Neuronal stem cell (in vitro differentiated cells): ENCODE results near the gene JAK1.

Experiments used
- DNase-seq: peaks from one replicate; pipeline ENCODE4 v3.0.0-alpha.2; 2013; ENCODE audit warnings: low spot score
- H2AFZ ChIP-seq: one replicate; pipeline ENCODE4 v1.6.1; 2013; ENCODE audit warnings: mild to moderate bottlenecking, low read length, inconsistent platforms
- H2AK5ac ChIP-seq: 2 replicates; pipeline ENCODE4 v1.6.1; 2013; ENCODE audit warnings: low read depth, mild to moderate bottlenecking, inconsistent platforms, low read length, moderate library complexity, mixed read lengths
- H2BK120ac ChIP-seq: 2 replicates; pipeline ENCODE4 v1.6.1; 2013; ENCODE audit warnings: low read depth, mild to moderate bottlenecking, inconsistent platforms, low read length, moderate library complexity, mixed read lengths
- H2BK12ac ChIP-seq: one replicate; pipeline ENCODE4 v1.6.1; 2013; ENCODE audit warnings: low read length, inconsistent platforms
- H2BK15ac ChIP-seq: 2 replicates; pipeline ENCODE4 v1.6.1; 2013; ENCODE audit warnings: mild to moderate bottlenecking, low read length, inconsistent platforms, mixed read lengths
- H2BK5ac ChIP-seq: one replicate; pipeline ENCODE4 v1.6.1; 2013; ENCODE audit warnings: inconsistent platforms, mild to moderate bottlenecking, low read length, moderate library complexity
- H3K14ac ChIP-seq: one replicate; pipeline ENCODE4 v1.6.1; 2013; ENCODE audit warnings: low read length, inconsistent platforms
- H3K18ac ChIP-seq: 2 replicates; pipeline ENCODE4 v1.6.1; 2013; ENCODE audit warnings: low read length, inconsistent platforms
- H3K23ac ChIP-seq: 2 replicates; pipeline ENCODE4 v1.6.1; 2013; ENCODE audit warnings: low read depth, mild to moderate bottlenecking, mixed read lengths, low read length, inconsistent platforms; ENCODE audit not compliant: poor library complexity
- H3K27ac ChIP-seq: replicated peaks from 3 replicates; pipeline ENCODE4 v1.5.1; 2013; ENCODE audit warnings: low read length, inconsistent platforms
- H3K27me3 ChIP-seq, 3 experiments: 2 replicates each; pipeline ENCODE4 v1.6.1; 2013; ENCODE audit warnings: low read length in 3 of 3, mild to moderate bottlenecking in 2 of 3, inconsistent platforms in 1 of 3, low read depth in 1 of 3, mixed read lengths in 1 of 3, moderate library complexity in 1 of 3; ENCODE audit not compliant: control insufficient read depth in 3 of 3, insufficient read depth in 3 of 3
- H3K36me3 ChIP-seq, 2 donors: replicated peaks in 1 of 2; 2 replicates each; pipeline ENCODE4 v1.6.1; 2013; ENCODE audit warnings: low read length in 2 of 2; ENCODE audit not compliant: control insufficient read depth in 2 of 2, insufficient read depth in 2 of 2
- H3K4ac ChIP-seq: 2 replicates; pipeline ENCODE4 v1.6.1; 2013; ENCODE audit warnings: inconsistent platforms, mild to moderate bottlenecking, low read length, moderate library complexity
- H3K4me1 ChIP-seq, 2 donors: 1 replicate in 1 of 2; 2 replicates in 1 of 2; pipeline ENCODE4 v1.6.1; 2013; ENCODE audit warnings: low read length in 2 of 2, low read depth in 1 of 2; ENCODE audit not compliant: control insufficient read depth in 2 of 2, insufficient read depth in 1 of 2
- H3K4me2 ChIP-seq: one replicate; pipeline ENCODE4 v1.6.1; 2013; ENCODE audit warnings: mild to moderate bottlenecking, low read length, inconsistent platforms; ENCODE audit not compliant: insufficient read depth, poor library complexity, severe bottlenecking
- H3K4me3 ChIP-seq, 2 donors: 2 replicates each; pipeline ENCODE4 v1.5.1; 2013; ENCODE audit warnings: low read length in 2 of 2, mild to moderate bottlenecking in 2 of 2, inconsistent platforms in 1 of 2, moderate library complexity in 1 of 2
- H3K79me1 ChIP-seq: one replicate; pipeline ENCODE4 v1.6.1; 2013; ENCODE audit warnings: low read depth, mild to moderate bottlenecking, inconsistent platforms, low read length, moderate library complexity
- H3K9ac ChIP-seq: one replicate; pipeline ENCODE4 v1.6.1; 2013; ENCODE audit warnings: mild to moderate bottlenecking, low read depth, low read length, inconsistent platforms; ENCODE audit not compliant: poor library complexity
- H3K9me3 ChIP-seq, 2 donors: replicated peaks in 1 of 2; 2 replicates each; pipeline versions ENCODE3 to v1.6.1; 2013; ENCODE audit warnings: low read length in 2 of 2, mild to moderate bottlenecking in 2 of 2, inconsistent platforms in 1 of 2, low read depth in 1 of 2, mixed read lengths in 1 of 2, moderate library complexity in 1 of 2; ENCODE audit not compliant: control insufficient read depth in 2 of 2, insufficient read depth in 1 of 2
- H4K8ac ChIP-seq: one replicate; pipeline ENCODE4 v1.6.1; 2013; ENCODE audit warnings: low read depth, mild to moderate bottlenecking, inconsistent platforms, low read length, moderate library complexity
- H4K91ac ChIP-seq: one replicate; pipeline ENCODE4 v1.6.1; 2013; ENCODE audit warnings: low read length, low read depth, mild to moderate bottlenecking, inconsistent platforms; ENCODE audit not compliant: poor library complexity
- WGBS, 2 donors: extraction: QIAGEN DNeasy Blood & Tissue Kit; methylation state at CpG; one replicate each; pipeline ENCODE4 v1.1.7; 2013; ENCODE audit warnings: missing lambda C conversion rate in 2 of 2, mixed read lengths in 1 of 2; ENCODE audit not compliant: insufficient read length in 2 of 2, insufficient replicate concordance in 1 of 2; ENCODE audit errors: extremely low coverage in 2 of 2; 5-methylcytosine and 5-hydroxymethylcytosine counted together

The JAK1 gene

GRCh38 chr1:64953241-64953640, 13.1 kb downstream of the JAK1 start:
- Histone ChIP-seq H2BK5ac (no peak overlapping the region), H3K18ac (no peak overlapping the region), H3K4me3 (no peak overlapping the region), H3K14ac (no peak overlapping the region), H4K8ac (no peak overlapping the region), H3K79me1 (no peaks in the 10 kb centered on the region), H3K23ac (no peak overlapping the region), H3K4me1 (peaks cover 0 to 3% of the 10 kb centered on the region in 2 donors), H3K9me3 (peaks cover 0 to 2% of the 10 kb centered on the region in 2 donors), H3K27me3 (no peaks in the 10 kb centered on the region), H3K36me3 (no peaks in the 10 kb centered on the region), H3K27ac (no peak overlapping the region), H2AK5ac (no peak overlapping the region), H2BK15ac (no peak overlapping the region), H3K4ac (no peak overlapping the region), H2AFZ (no peak overlapping the region), H3K9ac (no peak overlapping the region), H3K4me2 (no peak overlapping the region), H4K91ac (no peak overlapping the region), H2BK12ac (no peak overlapping the region), H2BK120ac (no peak overlapping the region)
- WGBS, 2 donors = 100% methylated on average over 1 of the region's 6 CpGs; no CpG with 5 or more reads in 1 of the 2 donors
- no peak for DNase-seq

GRCh38 chr1:64950284-64950809, 16.0 kb downstream of the JAK1 start:
- Histone ChIP-seq H3K18ac (no peak overlapping the region), H2BK5ac (no peak overlapping the region), H3K4me3 (no peak overlapping the region), H3K9ac (no peak overlapping the region), H2BK15ac (no peak overlapping the region), H3K4ac (no peak overlapping the region), H3K79me1 (no peaks in the 10 kb centered on the region), H2BK120ac (no peak overlapping the region), H4K91ac (no peak overlapping the region), H3K27ac (no peak overlapping the region), H2AFZ (no peak overlapping the region), H3K23ac (no peak overlapping the region), H3K27me3 (no peaks in the 10 kb centered on the region), H3K36me3 (no peaks in the 10 kb centered on the region), H3K9me3 (peaks cover 0 to 2% of the 10 kb centered on the region in 2 donors), H2AK5ac (no peak overlapping the region), H3K4me2 (no peak overlapping the region), H4K8ac (no peak overlapping the region), H2BK12ac (no peak overlapping the region), H3K4me1 (peaks cover 1 to 5% of the 10 kb centered on the region in 2 donors), H3K14ac (no peak overlapping the region)
- no peak for DNase-seq
- WGBS, 2 donors = no CpG with 5 or more reads among the region's 6 CpGs

DNA sequence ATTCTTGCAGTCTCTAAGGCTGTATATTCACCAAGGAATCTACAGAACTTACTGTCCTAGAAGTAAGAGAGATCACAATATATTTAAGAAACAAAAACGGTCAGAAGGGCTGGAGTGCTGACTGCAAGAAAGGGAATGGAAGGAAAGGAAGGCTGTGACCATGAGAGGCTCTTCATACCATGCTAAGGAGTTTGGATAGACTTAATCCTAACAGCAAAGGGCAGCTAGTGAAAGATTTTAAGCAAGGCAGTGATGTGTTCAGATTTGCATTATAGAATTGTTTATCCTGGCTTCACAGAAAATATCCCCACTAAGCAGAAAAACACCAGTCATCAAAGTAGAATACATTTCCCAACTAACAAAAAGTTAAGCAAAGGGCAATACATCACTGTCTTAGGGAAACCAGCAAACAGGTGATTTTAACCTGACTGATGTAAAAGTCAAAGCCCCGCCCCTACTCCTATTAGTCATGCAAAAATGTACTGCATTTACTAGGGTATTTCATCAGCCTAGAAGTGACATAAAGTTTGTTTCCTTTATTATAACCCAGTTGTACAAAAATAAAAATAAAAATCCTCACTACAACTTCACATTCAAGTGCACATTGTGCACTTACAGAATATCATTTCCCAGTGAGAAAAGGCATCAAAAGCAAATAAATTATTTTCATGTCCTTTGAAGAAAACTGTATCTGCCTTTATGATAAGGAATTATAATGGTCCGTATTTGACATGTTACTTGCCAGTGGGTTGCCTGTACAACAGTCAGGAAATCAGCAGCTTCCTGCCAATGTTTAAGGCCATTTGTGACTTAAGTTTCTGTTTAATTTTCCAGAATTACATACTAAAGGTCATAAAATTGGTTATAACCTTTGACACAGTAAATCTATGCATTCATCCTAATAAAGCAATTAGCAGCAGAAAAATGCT, 17.2 kb downstream of the JAK1 start:
- H3K9me3 ChIP-seq = peaks cover 0 to 2% of the 10 kb centered on the region in 2 donors
- H3K27ac ChIP-seq = no peak overlapping the region
- H4K8ac ChIP-seq = no peak overlapping the region
- H2AFZ ChIP-seq = no peak overlapping the region
- H2BK120ac ChIP-seq = no peak overlapping the region
- H3K27me3 ChIP-seq = no peaks in the 10 kb centered on the region
- no peak overlapping the region for H2BK5ac ChIP-seq
- no peak overlapping the region for H3K9ac ChIP-seq
- no CpG with 5 or more reads among the region's 3 CpGs for WGBS, 2 donors
- H2AK5ac ChIP-seq = no peak overlapping the region
- no peak overlapping the region for H4K91ac ChIP-seq
- no peak overlapping the region for H3K14ac ChIP-seq
- H3K4me3 ChIP-seq = no peak overlapping the region
- no peaks in the 10 kb centered on the region for H3K79me1 ChIP-seq
- DNase-seq = no peak
- H3K4ac ChIP-seq = no peak overlapping the region
- no peak overlapping the region for H3K18ac ChIP-seq
- no peak overlapping the region for H2BK15ac ChIP-seq
- H3K23ac ChIP-seq = no peak overlapping the region
- no peak overlapping the region for H3K4me2 ChIP-seq
- no peaks in the 10 kb centered on the region for H3K36me3 ChIP-seq
- H2BK12ac ChIP-seq = no peak overlapping the region
- peaks cover 0 to 5% of the 10 kb centered on the region in 2 donors for H3K4me1 ChIP-seq

- H3K23ac ChIP-seq = no peak overlapping the region
- H3K4me3 ChIP-seq = no peak overlapping the region
- no peak overlapping the region for H3K27ac ChIP-seq
- H3K79me1 ChIP-seq = no peaks in the 10 kb centered on the region
- H3K4me1 ChIP-seq = peaks cover 0 to 5% of the 10 kb centered on the region in 2 donors
- DNase-seq = no peak
- no peak overlapping the region for H2BK12ac ChIP-seq
- H3K9me3 ChIP-seq = peaks cover 0 to 2% of the 10 kb centered on the region in 2 donors
- no peak overlapping the region for H3K4ac ChIP-seq
- no peak overlapping the region for H3K9ac ChIP-seq
- no peak overlapping the region for H2BK120ac ChIP-seq
- no peak overlapping the region for H2AK5ac ChIP-seq
- no peak overlapping the region for H4K91ac ChIP-seq
- no CpG with 5 or more reads among the region's 2 CpGs for WGBS, 2 donors
- no peaks in the 10 kb centered on the region for H3K36me3 ChIP-seq
- no peak overlapping the region for H3K18ac ChIP-seq
- H3K4me2 ChIP-seq = no peak overlapping the region
- no peak overlapping the region for H2AFZ ChIP-seq
- H4K8ac ChIP-seq = no peak overlapping the region
- H3K27me3 ChIP-seq = no peaks in the 10 kb centered on the region
- H3K14ac ChIP-seq = no peak overlapping the region
- H2BK5ac ChIP-seq = no peak overlapping the region
- H2BK15ac ChIP-seq = no peak overlapping the region
Observed at GRCh38 chr1:64948216-64948615, 18.1 kb downstream of the JAK1 start.
